SK-N-SH treated with all-trans-retinoic acid at 6 μM for 48 hours (cell line): ENCODE measurements around the gene TF.

Experiments used
- ZC3H10 ChIP-seq: fragments of 250-450 bp; sonication (Bioruptor Pico); IDR thresholded peaks from 2 replicates; pipeline ENCODE4 v1.5.1; 2021; ENCODE audit warnings: mild to moderate bottlenecking, moderate library complexity
- ZFP3 ChIP-seq: fragments of 250-450 bp; sonication (Bioruptor Pico); IDR thresholded peaks from 2 replicates; pipeline ENCODE4 v1.5.0; 2020; ENCODE audit warnings: mild to moderate bottlenecking, moderate library complexity

GRCh38 chr3:133753779-133754164, 7.6 kb downstream of the TF start:
- TF ChIP-seq ZFP3 (no peak), ZC3H10 (CRISPR knock-in tag) (no peak)
